Astrocyte (in vitro differentiated cells and primary cell): Measurements from ENCODE around the gene NTM.

Source experiments
- EZH2 ChIP-seq: IDR thresholded peaks from 2 replicates; pipeline ENCODE4 v1.6.1; 2012; ENCODE audit warnings: mild to moderate bottlenecking, low read length, inconsistent platforms; ENCODE audit not compliant: insufficient read depth
- TF ChIP-seq, protein P1 (sequence below): IDR thresholded peaks from 2 replicates; pipeline ENCODE4 v1.5.1; 2011; ENCODE audit warnings: low read depth, mild to moderate bottlenecking, inconsistent platforms, low read length, moderate library complexity; ENCODE audit not compliant: insufficient read depth

- no peak for TF ChIP-seq EZH2
- TF ChIP-seq, protein P1, sequence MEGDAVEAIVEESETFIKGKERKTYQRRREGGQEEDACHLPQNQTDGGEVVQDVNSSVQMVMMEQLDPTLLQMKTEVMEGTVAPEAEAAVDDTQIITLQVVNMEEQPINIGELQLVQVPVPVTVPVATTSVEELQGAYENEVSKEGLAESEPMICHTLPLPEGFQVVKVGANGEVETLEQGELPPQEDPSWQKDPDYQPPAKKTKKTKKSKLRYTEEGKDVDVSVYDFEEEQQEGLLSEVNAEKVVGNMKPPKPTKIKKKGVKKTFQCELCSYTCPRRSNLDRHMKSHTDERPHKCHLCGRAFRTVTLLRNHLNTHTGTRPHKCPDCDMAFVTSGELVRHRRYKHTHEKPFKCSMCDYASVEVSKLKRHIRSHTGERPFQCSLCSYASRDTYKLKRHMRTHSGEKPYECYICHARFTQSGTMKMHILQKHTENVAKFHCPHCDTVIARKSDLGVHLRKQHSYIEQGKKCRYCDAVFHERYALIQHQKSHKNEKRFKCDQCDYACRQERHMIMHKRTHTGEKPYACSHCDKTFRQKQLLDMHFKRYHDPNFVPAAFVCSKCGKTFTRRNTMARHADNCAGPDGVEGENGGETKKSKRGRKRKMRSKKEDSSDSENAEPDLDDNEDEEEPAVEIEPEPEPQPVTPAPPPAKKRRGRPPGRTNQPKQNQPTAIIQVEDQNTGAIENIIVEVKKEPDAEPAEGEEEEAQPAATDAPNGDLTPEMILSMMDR = no peak
These were observed 454.4 kb downstream of the NTM start for GRCh38 chr11:131824771-131825170.
